ENCODE measurements around the gene FGF14. TPM values are rescaled to one million over a fixed set of nuclear protein-coding genes. Genes with fewer than 3 reads are reported as not detected.

The FGF14 gene
- total RNA-seq, 1 donor from 2014 or later: 1.4 TPM

- Histone ChIP-seq H3K27me3 (no peaks in the 10 kb centered on the region), H2AFZ (replicated peaks) (no peak overlapping the region), H3K27ac (no peak overlapping the region), H4K20me1 (ENCODE audit: low read depth) (no peaks in the 10 kb centered on the region), H3K9me3 (ENCODE audit: low read depth) (no peaks in the 10 kb centered on the region), H3K79me2 (ENCODE audit: low read depth) (no peaks in the 10 kb centered on the region), H3K4me1 (no peaks in the 10 kb centered on the region), H3K4me3 (no peak overlapping the region), H3K36me3 (no peaks in the 10 kb centered on the region), H3K9ac (no peak overlapping the region), H3K4me2 (no peak overlapping the region), H3F3A (ENCODE audit: low read depth) (no peaks in the 10 kb centered on the region)
- H3K9me3 Mint-ChIP-seq: no peaks in the 10 kb centered on the region
- DNase-seq (ENCODE audit: low spot score): no peak
- no peaks in the 10 kb centered on the region for H3K36me3 Mint-ChIP-seq
- H3K27ac Mint-ChIP-seq: no peak overlapping the region
- TF ChIP-seq EZH2 (IDR thresholded peaks at IDR 0.05) (no peak), EZH2phosphoT487 (IDR thresholded peaks at IDR 0.05) (no peak), CTCF (IDR thresholded peaks at IDR 0.05) (no peak)
- peaks cover 6% of the 10 kb centered on the region for H3K4me1 Mint-ChIP-seq
- peaks cover 4% of the 10 kb centered on the region for H3K27me3 Mint-ChIP-seq (ENCODE audit: insufficient read depth, low read depth)
- no peak overlapping the region for H3K4me3 Mint-ChIP-seq
These were observed 83.6 kb downstream of the FGF14 start for GRCh38 chr13:102318233-102318632.

- Histone ChIP-seq H3K4me1 (no peaks in the 10 kb centered on the region), H3K9me3 (ENCODE audit: low read depth) (no peaks in the 10 kb centered on the region), H3F3A (ENCODE audit: low read depth) (no peaks in the 10 kb centered on the region), H3K36me3 (no peaks in the 10 kb centered on the region), H3K79me2 (ENCODE audit: low read depth) (no peaks in the 10 kb centered on the region), H4K20me1 (ENCODE audit: low read depth) (no peaks in the 10 kb centered on the region), H3K27me3 (no peaks in the 10 kb centered on the region), H3K4me3 (no peak overlapping the region), H3K4me2 (no peak overlapping the region), H2AFZ (replicated peaks) (no peak overlapping the region), H3K27ac (no peak overlapping the region), H3K9ac (no peak overlapping the region)
- no peak overlapping the region for H3K4me3 Mint-ChIP-seq
- no peaks in the 10 kb centered on the region for H3K36me3 Mint-ChIP-seq
- no peak for DNase-seq (ENCODE audit: low spot score)
- peaks cover 6% of the 10 kb centered on the region for H3K4me1 Mint-ChIP-seq
- H3K27ac Mint-ChIP-seq: no peak overlapping the region
- peaks cover 4% of the 10 kb centered on the region for H3K27me3 Mint-ChIP-seq (ENCODE audit: insufficient read depth, low read depth)
- H3K9me3 Mint-ChIP-seq: no peaks in the 10 kb centered on the region
- no peak for TF ChIP-seq EZH2phosphoT487 (IDR thresholded peaks at IDR 0.05)
- no peak for TF ChIP-seq EZH2 (IDR thresholded peaks at IDR 0.05)
- TF ChIP-seq CTCF (IDR thresholded peaks at IDR 0.05): no peak
These were observed 84.3 kb downstream of the FGF14 start for GRCh38 chr13:102317593-102317992.

- Mint-ChIP-seq H3K4me1 (peaks cover 1% of the 10 kb centered on the region), H3K27ac (no peak overlapping the region), H3K36me3 (no peaks in the 10 kb centered on the region), H3K27me3 (ENCODE audit: insufficient read depth, low read depth) (peaks cover 4% of the 10 kb centered on the region), H3K9me3 (no peaks in the 10 kb centered on the region), H3K4me3 (no peak overlapping the region)
- no peak overlapping the region for H3K27ac ChIP-seq
- TF ChIP-seq CTCF (IDR thresholded peaks at IDR 0.05): no peak
- no peak for TF ChIP-seq EZH2phosphoT487 (IDR thresholded peaks at IDR 0.05)
- no peak for TF ChIP-seq EZH2 (IDR thresholded peaks at IDR 0.05)
- no peak overlapping the region for H3K4me3 ChIP-seq
- H3K79me2 ChIP-seq (ENCODE audit: low read depth): no peaks in the 10 kb centered on the region
- no peaks in the 10 kb centered on the region for H4K20me1 ChIP-seq (ENCODE audit: low read depth)
- H3K4me1 ChIP-seq: no peaks in the 10 kb centered on the region
- DNase-seq (ENCODE audit: low spot score): no peak
- H3K36me3 ChIP-seq: no peaks in the 10 kb centered on the region
- H2AFZ ChIP-seq (replicated peaks): no peak overlapping the region
- no peak overlapping the region for H3K9ac ChIP-seq
- no peaks in the 10 kb centered on the region for H3F3A ChIP-seq (ENCODE audit: low read depth)
- H3K9me3 ChIP-seq (ENCODE audit: low read depth): no peaks in the 10 kb centered on the region
- no peak overlapping the region for H3K4me2 ChIP-seq
- no peaks in the 10 kb centered on the region for H3K27me3 ChIP-seq
These were observed 85.1 kb downstream of the FGF14 start for GRCh38 chr13:102316732-102317131.

Data from neural progenitor cell (in vitro differentiated cells).